Loucy (cell line): ENCODE results near the gene NBPF1.
"Not testable (repeated sequence)": the region's sequence is repeated elsewhere in the genome, so short reads cannot be mapped to it uniquely, and the experiment has no call there.

Experiments used
- H2AFZ ChIP-seq: fragments of 200-600 bp; sonication (generic); 2 replicates; pipeline ENCODE4 v1.6.0; 2016; ENCODE audit warnings: antibody characterized with exemption, mild to moderate bottlenecking, low read length, moderate library complexity
- H3F3A ChIP-seq: fragments of 200-600 bp; 2 replicates; pipeline ENCODE4 v1.6.0; 2016; ENCODE audit warnings: antibody characterized with exemption, low read depth, mild to moderate bottlenecking
- H3K27me3 ChIP-seq: fragments of 200-600 bp; sonication (generic); 2 replicates; pipeline ENCODE4 v1.6.1; 2014; ENCODE audit warnings: low read length, mild to moderate bottlenecking; ENCODE audit not compliant: insufficient read depth, poor library complexity, severe bottlenecking
- H3K36me3 ChIP-seq: fragments of 200-600 bp; sonication (generic); 2 replicates; pipeline ENCODE4 v1.6.1; 2016; ENCODE audit warnings: low read length; ENCODE audit not compliant: insufficient read depth
- H3K4me1 ChIP-seq: fragments of 200-600 bp; sonication (generic); 2 replicates; pipeline ENCODE4 v1.5.1; 2014; ENCODE audit warnings: low read length, mild to moderate bottlenecking; ENCODE audit not compliant: insufficient read depth, poor library complexity, severe bottlenecking
- H3K4me2 ChIP-seq: fragments of 200-600 bp; sonication (generic); 2 replicates; pipeline ENCODE4 v1.6.0; 2014; ENCODE audit warnings: antibody characterized with exemption, low read length, low read depth, mild to moderate bottlenecking; ENCODE audit not compliant: poor library complexity, severe bottlenecking
- H3K4me3 ChIP-seq: fragments of 200-600 bp; sonication (generic); 2 replicates; pipeline ENCODE4 v1.5.1; 2014; ENCODE audit warnings: low read length, mild to moderate bottlenecking, mixed read lengths; ENCODE audit not compliant: poor library complexity, severe bottlenecking
- H3K79me2 ChIP-seq: fragments of 200-600 bp; sonication (generic); 2 replicates; pipeline ENCODE4 v1.6.1; 2014; ENCODE audit warnings: low read length; ENCODE audit not compliant: insufficient read depth
- H3K9ac ChIP-seq: fragments of 200-600 bp; sonication (generic); 2 replicates; pipeline ENCODE4 v1.6.0; 2014; ENCODE audit warnings: mild to moderate bottlenecking, low read depth, low read length, moderate library complexity; ENCODE audit not compliant: poor library complexity, severe bottlenecking
- H3K9me2 ChIP-seq: fragments of 200-600 bp; sonication (generic); replicated peaks from 2 replicates; pipeline ENCODE4 v1.6.1; 2016; ENCODE audit warnings: low read depth, low read length, mixed read lengths
- H3K9me3 ChIP-seq: fragments of 200-600 bp; sonication (generic); 2 replicates; pipeline ENCODE4 v1.6.1; 2014; ENCODE audit warnings: mild to moderate bottlenecking, antibody characterized with exemption, low read length, low read depth; ENCODE audit not compliant: insufficient read depth
- H4K20me1 ChIP-seq: fragments of 200-600 bp; sonication (generic); 2 replicates; pipeline ENCODE4 v1.6.0; 2014; ENCODE audit warnings: antibody characterized with exemption, low read length, mild to moderate bottlenecking; ENCODE audit not compliant: insufficient read depth, poor library complexity, severe bottlenecking
- EZH2phosphoT487 ChIP-seq: fragments of 200-600 bp; IDR thresholded peaks from 2 replicates; pipeline ENCODE4 v1.6.1; 2018; ENCODE audit warnings: antibody characterized with exemption, mild to moderate bottlenecking, moderate library complexity, borderline replicate concordance
- TF ChIP-seq, protein P1 (sequence below): fragments of 200-600 bp; sonication (generic); conservative IDR thresholded peaks from 2 replicates; pipeline ENCODE4 v1.5.1; 2014; ENCODE audit warnings: mild to moderate bottlenecking, antibody characterized with exemption, low read length

The NBPF1 gene

DNA sequence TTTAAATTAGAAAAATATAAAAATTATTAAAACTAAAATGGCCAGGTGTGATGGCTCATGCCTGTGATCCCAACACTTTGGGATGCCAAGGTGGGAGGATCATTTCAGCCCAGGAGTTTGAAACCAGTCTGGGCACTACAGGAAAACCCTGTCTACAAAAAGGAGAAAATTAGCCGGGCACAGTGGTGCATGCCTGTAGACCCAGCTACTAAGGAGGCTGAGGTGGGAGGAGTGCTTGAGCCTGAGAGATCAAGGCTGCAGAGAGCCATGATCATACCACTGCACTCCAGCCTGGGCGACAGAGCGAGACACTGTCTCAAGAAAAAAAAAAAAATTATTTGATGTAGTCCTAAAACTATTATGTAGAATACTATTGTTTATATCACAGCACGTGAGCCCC, 3.6 kb downstream of the NBPF1 start:
- not testable (repeated sequence) for H3K27me3 ChIP-seq, H3K9ac ChIP-seq, H3K9me3 ChIP-seq, H2AFZ ChIP-seq, H3F3A ChIP-seq, H3K4me3 ChIP-seq, H3K9me2 ChIP-seq
- peak overlapping the region; percentile 15 for H3K4me2 ChIP-seq
- H3K79me2 ChIP-seq: peaks cover 22% of the 10 kb centered on the region
- peaks cover 21% of the 10 kb centered on the region for H4K20me1 ChIP-seq
- H3K36me3 ChIP-seq: peaks cover 30% of the 10 kb centered on the region; the same call in 1 of the 2 replicates
- H3K4me1 ChIP-seq: peaks cover 47% of the 10 kb centered on the region

GRCh38 chr1:16608838-16609560, 4.4 kb downstream of the NBPF1 start:
- no peak overlapping the region for H2AFZ ChIP-seq
- no peak overlapping the region for H3K4me2 ChIP-seq
- no peak overlapping the region for H3K4me3 ChIP-seq
- H3K9me3 ChIP-seq: no peaks in the 10 kb centered on the region
- H3F3A ChIP-seq: no peaks in the 10 kb centered on the region
- TF ChIP-seq, protein P1, sequence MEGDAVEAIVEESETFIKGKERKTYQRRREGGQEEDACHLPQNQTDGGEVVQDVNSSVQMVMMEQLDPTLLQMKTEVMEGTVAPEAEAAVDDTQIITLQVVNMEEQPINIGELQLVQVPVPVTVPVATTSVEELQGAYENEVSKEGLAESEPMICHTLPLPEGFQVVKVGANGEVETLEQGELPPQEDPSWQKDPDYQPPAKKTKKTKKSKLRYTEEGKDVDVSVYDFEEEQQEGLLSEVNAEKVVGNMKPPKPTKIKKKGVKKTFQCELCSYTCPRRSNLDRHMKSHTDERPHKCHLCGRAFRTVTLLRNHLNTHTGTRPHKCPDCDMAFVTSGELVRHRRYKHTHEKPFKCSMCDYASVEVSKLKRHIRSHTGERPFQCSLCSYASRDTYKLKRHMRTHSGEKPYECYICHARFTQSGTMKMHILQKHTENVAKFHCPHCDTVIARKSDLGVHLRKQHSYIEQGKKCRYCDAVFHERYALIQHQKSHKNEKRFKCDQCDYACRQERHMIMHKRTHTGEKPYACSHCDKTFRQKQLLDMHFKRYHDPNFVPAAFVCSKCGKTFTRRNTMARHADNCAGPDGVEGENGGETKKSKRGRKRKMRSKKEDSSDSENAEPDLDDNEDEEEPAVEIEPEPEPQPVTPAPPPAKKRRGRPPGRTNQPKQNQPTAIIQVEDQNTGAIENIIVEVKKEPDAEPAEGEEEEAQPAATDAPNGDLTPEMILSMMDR: no peak
- no peak for TF ChIP-seq EZH2phosphoT487
- no peaks in the 10 kb centered on the region for H3K9me2 ChIP-seq
- H3K36me3 ChIP-seq: peaks cover 30% of the 10 kb centered on the region; the same call in 1 of the 2 replicates
- H3K27me3 ChIP-seq: no peaks in the 10 kb centered on the region
- H3K9ac ChIP-seq: no peak overlapping the region
- peaks cover 21% of the 10 kb centered on the region for H4K20me1 ChIP-seq
- H3K4me1 ChIP-seq: peaks cover 43% of the 10 kb centered on the region
- H3K79me2 ChIP-seq: peaks cover 22% of the 10 kb centered on the region

DNA sequence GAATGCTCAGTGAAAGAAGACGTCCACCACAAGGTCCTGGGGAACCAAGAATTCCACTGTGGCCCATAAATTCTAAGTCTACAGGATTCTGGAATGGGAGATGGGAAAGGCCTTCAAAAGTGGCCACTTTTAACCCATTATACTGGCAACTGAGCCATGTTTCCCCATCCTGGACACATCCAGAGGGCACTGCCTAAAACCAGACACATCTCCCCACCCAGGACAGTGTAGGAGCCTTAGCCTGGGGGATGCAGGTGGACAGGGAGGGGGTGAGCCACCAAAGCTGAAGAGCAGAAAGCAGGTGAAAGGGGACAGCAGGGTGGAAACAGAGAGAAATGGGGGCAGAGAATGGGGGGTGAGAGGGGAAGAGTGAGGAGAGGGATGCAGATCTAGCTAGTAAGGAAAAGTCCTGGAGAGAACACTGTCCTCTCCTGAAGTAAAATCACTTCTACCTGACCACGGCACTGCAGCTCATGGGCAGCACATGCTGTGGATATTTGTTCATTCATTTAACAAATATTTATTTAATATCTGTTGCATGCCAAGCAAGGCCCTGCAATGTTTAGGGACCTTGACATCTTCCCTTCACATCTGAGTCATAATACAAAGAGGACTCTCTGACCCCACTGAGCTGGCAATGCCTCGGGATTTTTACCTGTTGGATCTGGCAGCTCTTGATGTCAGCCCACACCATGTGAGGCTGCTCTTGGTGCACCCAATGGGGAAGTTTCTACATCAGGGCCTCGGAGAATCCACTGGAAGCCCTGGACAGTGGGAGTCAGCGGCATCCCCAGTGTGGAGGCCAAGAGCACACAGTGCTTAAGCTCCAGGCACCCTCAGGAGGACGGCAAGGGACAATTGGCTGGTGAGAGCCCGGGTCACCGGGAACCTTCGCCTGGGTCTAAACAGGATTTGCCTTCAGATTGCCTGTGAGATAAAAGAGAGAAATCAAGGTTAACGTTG, 5.2 kb downstream of the NBPF1 start:
- peaks cover 38% of the 10 kb centered on the region for H3K4me1 ChIP-seq

DNA sequence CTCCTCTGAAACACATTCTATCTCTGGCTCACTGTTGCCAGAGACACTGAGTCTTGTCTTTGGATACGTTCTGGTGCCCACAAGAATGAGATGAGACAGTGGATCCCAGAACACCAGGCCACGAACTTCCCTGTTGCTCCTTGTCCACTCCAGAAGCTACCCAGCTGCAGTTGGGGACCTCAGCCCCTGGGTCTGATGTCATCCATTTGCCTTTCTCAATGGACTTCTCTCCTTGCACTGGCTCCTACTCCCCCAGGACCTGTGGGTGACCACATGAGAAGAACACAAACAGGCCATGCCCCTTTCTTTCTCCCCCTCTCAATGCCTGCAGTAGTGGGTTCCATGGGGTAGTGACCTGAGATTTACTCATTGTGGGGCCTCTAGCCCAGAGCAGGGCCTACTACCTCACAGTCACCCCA, 5.9 kb downstream of the NBPF1 start:
- peaks cover 34% of the 10 kb centered on the region for H3K4me1 ChIP-seq
- H3K9ac ChIP-seq: no peak overlapping the region
- H3K9me2 ChIP-seq: no peaks in the 10 kb centered on the region
- no peaks in the 10 kb centered on the region for H3K9me3 ChIP-seq
- H3K27me3 ChIP-seq: no peaks in the 10 kb centered on the region
- H2AFZ ChIP-seq: no peak overlapping the region
- H3K4me2 ChIP-seq: no peak overlapping the region
- peaks cover 17% of the 10 kb centered on the region for H4K20me1 ChIP-seq
- H3F3A ChIP-seq: no peaks in the 10 kb centered on the region
- H3K79me2 ChIP-seq: peaks cover 17% of the 10 kb centered on the region
- no peak for TF ChIP-seq EZH2phosphoT487
- TF ChIP-seq, protein P1: no peak
- H3K4me3 ChIP-seq: no peak overlapping the region
- H3K36me3 ChIP-seq: peaks cover 30% of the 10 kb centered on the region; the same call in 1 of the 2 replicates

More for the DNA sequence above, 5.2 kb downstream of the NBPF1 start:
- not testable (repeated sequence) for H2AFZ ChIP-seq, H3K9ac ChIP-seq, H3K9me3 ChIP-seq, H3K4me2 ChIP-seq, H3K9me2 ChIP-seq, H3K4me3 ChIP-seq, H3K27me3 ChIP-seq, H3F3A ChIP-seq
- H3K36me3 ChIP-seq: peaks cover 30% of the 10 kb centered on the region; the same call in 1 of the 2 replicates
- H4K20me1 ChIP-seq: peaks cover 21% of the 10 kb centered on the region
- peaks cover 22% of the 10 kb centered on the region for H3K79me2 ChIP-seq

DNA sequence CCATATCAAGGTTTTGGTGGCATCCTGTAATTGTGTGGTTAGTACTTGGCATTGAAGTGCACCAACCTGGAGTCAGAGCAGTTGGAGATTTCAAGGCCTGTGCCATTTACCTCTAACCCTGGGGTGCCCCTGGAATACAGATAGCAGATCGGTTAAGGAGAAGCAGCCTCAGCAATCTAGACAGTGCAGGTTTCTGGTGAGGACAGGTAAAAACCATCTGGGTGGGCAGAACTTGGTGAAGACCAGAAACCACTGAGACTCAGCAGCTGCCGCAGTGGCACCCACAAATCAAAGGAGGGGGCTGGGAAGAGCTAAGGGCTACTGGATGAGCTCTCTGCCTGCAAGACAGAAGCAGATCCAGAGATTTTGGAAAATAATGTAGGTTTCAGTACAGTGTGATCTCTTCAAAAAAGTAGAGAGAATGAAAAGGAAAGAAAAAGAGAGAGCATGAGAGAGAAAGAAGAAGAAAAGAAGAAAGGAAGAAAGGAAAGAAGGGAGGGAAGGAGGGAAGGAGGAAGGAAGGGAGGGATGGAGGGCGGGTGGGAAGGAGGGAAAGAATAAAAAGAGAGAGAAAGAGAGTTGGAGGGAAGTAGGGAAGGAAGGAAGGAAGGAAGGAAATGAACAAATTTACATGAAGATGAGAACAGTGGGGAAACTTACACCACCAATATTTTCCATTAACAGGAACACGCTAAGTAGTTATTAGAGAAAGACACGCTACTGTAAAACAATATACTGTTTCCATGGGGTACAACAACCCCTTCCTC, 6.5 kb downstream of the NBPF1 start:
- peaks cover 11% of the 10 kb centered on the region for H3K79me2 ChIP-seq
- H3K4me2 ChIP-seq: not testable (repeated sequence)
- peaks cover 29% of the 10 kb centered on the region for H3K4me1 ChIP-seq

More for the DNA sequence above, 6.5 kb downstream of the NBPF1 start:
- H3F3A ChIP-seq, H3K9ac ChIP-seq, H3K4me3 ChIP-seq, H3K9me2 ChIP-seq, H3K27me3 ChIP-seq, H2AFZ ChIP-seq, H3K9me3 ChIP-seq: not testable (repeated sequence)
- H3K36me3 ChIP-seq: peaks cover 30% of the 10 kb centered on the region; the same call in 1 of the 2 replicates
- H4K20me1 ChIP-seq: peaks cover 11% of the 10 kb centered on the region
